ENCODE data around the gene VPS50. TPM values are rescaled to one million over a fixed set of nuclear protein-coding genes. Genes with fewer than 3 reads are reported as not detected.

Gene VPS50
- total and polyA plus RNA-seq, 2 donors (not counting 3 experiments of a cell fraction or from before 2014, with no cell fraction given) = 6.6 to 25.6 TPM

DNA sequence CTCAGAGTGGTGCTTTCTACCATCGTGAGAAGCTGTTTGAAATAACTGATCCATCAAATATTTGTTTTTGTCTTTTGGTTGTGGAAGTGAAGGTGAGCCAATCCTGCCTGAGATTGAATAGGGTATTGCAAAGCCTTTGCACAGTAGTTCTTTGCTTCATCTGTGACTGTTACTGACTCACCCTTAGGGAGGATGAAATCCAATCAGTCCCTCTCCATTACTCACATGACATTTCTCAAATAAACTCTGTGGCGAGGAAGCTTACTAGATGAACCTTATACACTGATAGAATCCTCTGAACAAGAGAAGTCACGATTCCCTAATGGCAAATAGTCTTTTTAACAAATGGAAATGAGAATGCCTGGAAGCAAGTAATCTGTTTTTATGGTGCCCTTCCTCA lies 37.8 kb upstream of the VPS50 start:
- POLR2A ChIA-PET = no interaction called here
- Histone ChIP-seq H3K9me3 (replicated peaks; ENCODE audit: control insufficient read depth, insufficient read depth, low read length) (no peaks in the 10 kb centered on the region), H3K4me1 (ENCODE audit: control insufficient read depth, extremely low read depth, insufficient read depth, low read length) (no peaks in the 10 kb centered on the region), H3K36me3 (ENCODE audit: control insufficient read depth in 2 of 2, extremely low read depth in 1 of 2, insufficient read depth in 2 of 2, low read length in 2 of 2) (no peaks in the 10 kb centered on the region), H3K27ac (ENCODE audit: insufficient read depth, low read depth, low read length) (no peak overlapping the region), H3K4me2 (ENCODE audit: insufficient read depth, low read length) (no peak overlapping the region), H4K20me1 (replicated peaks; ENCODE audit: control insufficient read depth, extremely low read depth, insufficient read depth, low read length) (no peaks in the 10 kb centered on the region), H2AFZ (ENCODE audit: low read depth, low read length) (no peak overlapping the region), H3K9ac (replicated peaks; ENCODE audit: extremely low read depth, insufficient read depth, low read length) (no peak overlapping the region), H3K79me2 (ENCODE audit: control insufficient read depth, insufficient read depth, low read length) (no peaks in the 10 kb centered on the region), H3K27me3 (ENCODE audit: control insufficient read depth in 2 of 2, insufficient read depth in 2 of 2, low read length in 2 of 2) (peaks cover 7 to 38% of the 10 kb centered on the region in 2 experiments), H3K4me3 (replicated peaks in 1 of 3; ENCODE audit: insufficient read depth in 1 of 3, low read depth in 1 of 3, low read length in 3 of 3) (no peak overlapping the region), H3K9me1 (replicated peaks; ENCODE audit: control insufficient read depth, extremely low read depth, insufficient read depth, low read length) (no peaks in the 10 kb centered on the region)
- FAIRE-seq (no peak), DNase-seq (ENCODE audit: low read depth, low spot score) (no peak)
- TF ChIP-seq GATA2 (IDR thresholded peaks at IDR 0.05; ENCODE audit: insufficient read depth, insufficient read length, low read depth, low read length) = no peak
- TF ChIP-seq MYC (IDR thresholded peaks at IDR 0.05; ENCODE audit: low read depth, low read length) = no peak
- no peak for TF ChIP-seq FOS (IDR thresholded peaks at IDR 0.05; ENCODE audit: borderline replicate concordance, insufficient read depth, low read length)
- TF ChIP-seq, protein P1, sequence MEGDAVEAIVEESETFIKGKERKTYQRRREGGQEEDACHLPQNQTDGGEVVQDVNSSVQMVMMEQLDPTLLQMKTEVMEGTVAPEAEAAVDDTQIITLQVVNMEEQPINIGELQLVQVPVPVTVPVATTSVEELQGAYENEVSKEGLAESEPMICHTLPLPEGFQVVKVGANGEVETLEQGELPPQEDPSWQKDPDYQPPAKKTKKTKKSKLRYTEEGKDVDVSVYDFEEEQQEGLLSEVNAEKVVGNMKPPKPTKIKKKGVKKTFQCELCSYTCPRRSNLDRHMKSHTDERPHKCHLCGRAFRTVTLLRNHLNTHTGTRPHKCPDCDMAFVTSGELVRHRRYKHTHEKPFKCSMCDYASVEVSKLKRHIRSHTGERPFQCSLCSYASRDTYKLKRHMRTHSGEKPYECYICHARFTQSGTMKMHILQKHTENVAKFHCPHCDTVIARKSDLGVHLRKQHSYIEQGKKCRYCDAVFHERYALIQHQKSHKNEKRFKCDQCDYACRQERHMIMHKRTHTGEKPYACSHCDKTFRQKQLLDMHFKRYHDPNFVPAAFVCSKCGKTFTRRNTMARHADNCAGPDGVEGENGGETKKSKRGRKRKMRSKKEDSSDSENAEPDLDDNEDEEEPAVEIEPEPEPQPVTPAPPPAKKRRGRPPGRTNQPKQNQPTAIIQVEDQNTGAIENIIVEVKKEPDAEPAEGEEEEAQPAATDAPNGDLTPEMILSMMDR (IDR thresholded peaks at IDR 0.05; ENCODE audit: extremely low read depth in 1 of 2, insufficient read depth in 1 of 2, low read depth in 1 of 2, low read length in 2 of 2) = no peak
- TF ChIP-seq EZH2 (IDR thresholded peaks at IDR 0.05; ENCODE audit: borderline replicate concordance, low read depth, low read length, severe bottlenecking) = no peak
- TF ChIP-seq, protein P2, sequence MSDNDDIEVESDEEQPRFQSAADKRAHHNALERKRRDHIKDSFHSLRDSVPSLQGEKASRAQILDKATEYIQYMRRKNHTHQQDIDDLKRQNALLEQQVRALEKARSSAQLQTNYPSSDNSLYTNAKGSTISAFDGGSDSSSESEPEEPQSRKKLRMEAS (IDR thresholded peaks at IDR 0.05; ENCODE audit: insufficient read depth, insufficient read length) = no peak
- no peak for TF ChIP-seq POLR2A (IDR thresholded peaks at IDR 0.05; ENCODE audit: low read depth, low read length)
- TF ChIP-seq JUN (IDR thresholded peaks at IDR 0.05; ENCODE audit: borderline replicate concordance, insufficient read depth, insufficient read length, low read depth) = no peak
- no peak for TF ChIP-seq POLR2AphosphoS5 (IDR thresholded peaks at IDR 0.05; ENCODE audit: insufficient read depth, low read depth, low read length)
- CTCF ChIA-PET = interaction anchor here (1.2 to 1.5 kb wide), 2 partner anchors 51 to 249 kb away, joined by 3 read pairs; no protein-coding TSS in a partner anchor
- dilution Hi-C loops (cut with MboI; ENCODE audit: extremely low pct_ligation_motif_present, low sequenced_read_pairs) (no loop called here), intact Hi-C loops (cut with micrococcal nuclease) (no loop called here)
- BruUV-seq (replicated peaks) = no TSS peak
